Epithelial cell of umbilical artery (primary cell): Measurements from ENCODE around the gene RNF138. TPM values are rescaled to one million over a fixed set of nuclear protein-coding genes. Genes with fewer than 3 reads are reported as not detected.

ENCODE experiments used
- total RNA-seq: library from RNA; depleted of rRNA; stranded (reverse); fragments of >200 nt; gene quantifications from 2 replicates; pipeline ENCODE4 v1.2.3, GENCODE V29; 2014

The RNF138 gene, protein sequence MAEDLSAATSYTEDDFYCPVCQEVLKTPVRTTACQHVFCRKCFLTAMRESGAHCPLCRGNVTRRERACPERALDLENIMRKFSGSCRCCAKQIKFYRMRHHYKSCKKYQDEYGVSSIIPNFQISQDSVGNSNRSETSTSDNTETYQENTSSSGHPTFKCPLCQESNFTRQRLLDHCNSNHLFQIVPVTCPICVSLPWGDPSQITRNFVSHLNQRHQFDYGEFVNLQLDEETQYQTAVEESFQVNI
- 29.6 and 43.6 TPM in 2 replicates for total RNA-seq

DNA sequence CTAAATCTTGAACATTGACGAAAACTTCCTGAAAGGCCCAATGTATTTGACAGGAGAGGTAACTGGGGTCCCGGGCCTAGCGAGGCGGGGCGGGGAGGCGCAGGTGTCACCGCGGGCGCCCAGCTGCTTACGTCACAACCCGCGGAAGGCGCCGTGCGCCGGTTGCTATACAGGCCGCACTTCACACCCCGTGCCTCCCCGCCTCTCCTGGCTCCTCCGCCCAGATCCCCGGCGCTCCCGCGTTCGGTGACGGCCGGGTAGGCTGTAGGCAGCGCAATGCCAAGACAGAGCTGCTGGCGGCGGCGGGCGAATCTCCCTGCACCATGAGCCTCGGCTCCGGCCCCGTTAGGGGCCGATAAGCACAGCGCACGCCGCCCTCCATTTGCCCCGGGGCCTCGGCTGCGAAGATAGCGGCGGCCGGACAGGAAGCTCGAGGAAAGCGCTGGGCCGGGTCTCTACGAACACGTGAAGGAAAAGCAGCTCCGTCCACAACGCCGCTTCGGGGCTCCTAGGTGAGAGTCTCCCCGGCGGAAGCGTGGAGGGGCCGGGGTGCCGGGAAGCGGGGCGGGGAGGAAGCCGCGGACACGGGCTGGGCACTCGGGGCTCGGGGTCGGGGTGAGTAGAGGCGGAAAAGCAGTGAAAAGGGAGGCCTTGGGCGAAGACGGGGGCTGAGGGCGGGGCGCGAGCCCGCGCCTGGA is at the start of gene RNF138:
Gene RNF138 (plus strand): TSS at position 151 of the 698 bp plus-strand sequence. CDS start 903 bp downstream, outside the sequence.

Other genes with a start within 250 kb of the RNF138 start
- 40.0 and 45.9 TPM in 2 replicates for gene TRAPPC8, start 148.7 kb upstream of the RNF138 start, total RNA-seq
- gene RNF125, start 73.0 kb upstream of the RNF138 start, total RNA-seq: 0.30 and 0.65 TPM in 2 replicates
- gene MEP1B, start 98.2 kb downstream of the RNF138 start, total RNA-seq: not detected in 2 replicates